Lower leg skin (tissue), 4 donors: ENCODE measurements around the gene ADGRV1. TPM values are rescaled to one million over a fixed set of nuclear protein-coding genes. Genes with fewer than 3 reads are reported as not detected.
"Not testable (repeated sequence)": the region's sequence is repeated elsewhere in the genome, so short reads cannot be mapped to it uniquely, and the experiment has no call there.

ENCODE experiments used
- DNase-seq, 2 donors: peaks; one replicate each; pipeline ENCODE4 v3.0.0-alpha.2; 2019; ENCODE audit warnings: low spot score in 2 of 2
- H3K4me3 ChIP-seq: fragments of 200-600 bp; sonication (generic); 2 replicates; pipeline ENCODE4 v1.5.1; 2017; ENCODE audit warnings: mild to moderate bottlenecking, low read depth; ENCODE audit not compliant: poor library complexity, severe bottlenecking
- CTCF ChIP-seq, 3 donors: fragments of 450-650 bp; IDR thresholded peaks; one replicate each; pipeline ENCODE4 v1.5.1; 2016; ENCODE audit warnings: antibody characterized with exemption in 3 of 3, mild to moderate bottlenecking in 3 of 3, moderate library complexity in 2 of 3
- POLR2A ChIP-seq, 2 donors: fragments of 450-650 bp; IDR thresholded peaks; one replicate each; pipeline ENCODE4 v1.6.1; 2016 to 2017; ENCODE audit warnings: antibody characterized with exemption in 2 of 2, mild to moderate bottlenecking in 1 of 2, moderate library complexity in 1 of 2
- WGBS, 2 donors: methylation state at CpG; one replicate each; pipeline ENCODE4 v1.1.5; 2018; 5-methylcytosine and 5-hydroxymethylcytosine counted together
- intact Hi-C: fragments of 100-400 bp; cut with DNase I; formaldehyde crosslinking; loops from one replicate; pipeline ENCODE4 v1.15.0; 2023; ENCODE audit warnings: low total_unique reads
- total RNA-seq, 4 donors: library from RNA; depleted of rRNA; stranded (reverse); fragments of >200 nt; gene quantifications; one replicate each; pipeline ENCODE4 v1.1.0, GENCODE V29; 2016

The ADGRV1 gene
- total RNA-seq, 4 donors from 2014 or later = 1.2 to 4.0 (median 2.7) TPM

GRCh38 chr5:90657030-90657429 lies 98.4 kb downstream of the ADGRV1 start:
- 43 to 58% methylated on average over 4 of the region's 4 CpGs for WGBS, 2 donors
- TF ChIP-seq CTCF (IDR thresholded peaks at IDR 0.05) (no peak), POLR2A (IDR thresholded peaks at IDR 0.05) (no peak)
- DNase-seq = no peak
- intact Hi-C loops = no loop called here
- no peak overlapping the region for H3K4me3 ChIP-seq

DNA sequence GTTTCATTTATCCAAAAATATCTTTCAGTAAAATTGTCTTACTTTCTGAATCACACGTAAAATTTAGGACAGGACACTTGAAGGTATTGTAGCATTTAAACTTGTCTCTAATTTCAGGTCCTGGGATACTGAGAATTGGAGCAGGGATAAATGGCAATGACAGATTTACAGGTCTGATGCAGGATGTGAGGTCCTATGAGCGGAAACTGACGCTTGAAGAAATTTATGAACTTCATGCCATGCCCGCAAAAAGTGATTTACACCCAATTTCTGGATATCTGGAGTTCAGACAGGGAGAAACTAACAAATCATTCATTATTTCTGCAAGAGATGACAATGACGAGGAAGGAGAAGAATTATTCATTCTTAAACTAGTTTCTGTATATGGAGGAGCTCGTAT lies 99.2 kb downstream of the ADGRV1 start:
- H3K4me3 ChIP-seq = no peak overlapping the region
- DNase-seq = no peak
- intact Hi-C loops = no loop called here
- TF ChIP-seq POLR2A (IDR thresholded peaks at IDR 0.05) (no peak), CTCF (IDR thresholded peaks at IDR 0.05) (no peak)
- WGBS, 2 donors = 60 to 71% methylated on average over 6 of the region's 6 CpGs

DNA sequence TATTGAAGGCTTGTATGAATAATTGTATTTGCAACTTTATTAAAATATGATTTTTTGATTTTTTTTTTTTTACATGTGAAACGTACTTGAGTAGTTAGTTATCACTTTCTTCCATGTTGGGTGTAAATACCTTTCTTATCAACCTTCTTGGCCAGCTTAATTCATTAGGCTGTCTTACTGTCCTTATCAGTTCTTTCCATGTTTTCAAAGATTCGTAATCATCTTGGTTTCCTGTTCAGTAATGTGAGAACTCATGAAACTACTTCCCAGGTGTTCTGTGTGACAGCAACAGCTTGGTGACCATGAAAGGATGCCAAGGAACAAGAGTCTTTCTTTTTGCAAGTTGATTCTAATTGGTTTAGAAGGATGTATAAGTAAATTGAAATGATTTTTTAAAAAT lies 100.0 kb downstream of the ADGRV1 start:
- no peak for TF ChIP-seq POLR2A (IDR thresholded peaks at IDR 0.05)
- TF ChIP-seq CTCF (IDR thresholded peaks at IDR 0.05) = no peak
- no peak for DNase-seq
- H3K4me3 ChIP-seq = no peak overlapping the region
- WGBS, 2 donors = 79 to 83% methylated on average over 2 of the region's 2 CpGs
- intact Hi-C loops = no loop called here

DNA sequence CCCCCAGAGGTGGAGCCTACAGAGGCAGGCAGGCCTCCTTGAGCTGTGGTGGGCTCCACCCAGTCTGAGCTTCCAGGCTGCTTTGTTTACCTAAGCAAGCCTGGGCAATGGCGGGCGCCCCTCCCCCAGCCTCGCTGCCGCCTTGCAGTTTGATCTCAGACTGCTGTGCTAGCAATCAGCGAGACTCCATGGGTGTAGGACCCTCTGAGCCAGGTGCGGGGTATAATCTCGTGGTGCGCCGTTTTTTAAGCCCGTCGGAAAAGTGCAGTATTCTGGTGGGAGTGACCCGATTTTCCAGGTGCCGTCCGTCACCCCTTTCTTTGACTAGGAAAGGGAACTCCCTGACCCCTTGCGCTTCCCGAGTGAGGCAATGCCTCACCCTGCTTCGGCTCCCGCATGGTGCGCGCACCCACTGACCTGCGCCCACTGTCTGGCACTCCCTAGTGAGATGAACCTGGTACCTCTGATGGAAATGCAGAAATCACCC lies 109.5 kb downstream of the ADGRV1 start:
- intact Hi-C loops, H3K4me3 ChIP-seq, DNase-seq: not testable (repeated sequence)
- 85% methylated on average over 17 to 18 of the region's 21 CpGs for WGBS, 2 donors

DNA sequence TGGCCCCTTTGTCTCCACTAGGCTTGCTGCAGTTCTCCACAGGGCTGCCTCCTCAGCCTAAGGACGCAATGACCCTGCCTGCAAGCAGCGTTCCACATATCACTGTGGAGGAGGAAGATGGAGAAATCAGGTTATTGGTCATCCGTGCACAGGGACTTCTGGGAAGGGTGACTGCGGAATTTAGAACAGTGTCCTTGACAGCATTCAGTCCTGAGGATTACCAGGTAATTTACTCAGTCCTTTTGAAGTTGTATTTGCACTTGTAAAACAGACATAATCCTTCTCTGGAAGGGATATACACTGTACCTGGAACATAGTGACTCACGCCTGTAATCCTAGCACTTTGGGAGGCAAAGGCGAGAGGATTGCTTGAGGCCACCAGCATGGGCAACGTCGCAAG lies 116.6 kb downstream of the ADGRV1 start:
- intact Hi-C loops = no loop called here
- no peak overlapping the region for H3K4me3 ChIP-seq
- WGBS, 2 donors = 67 to 68% methylated on average over 8 of the region's 8 CpGs
- TF ChIP-seq POLR2A (IDR thresholded peaks at IDR 0.05) = no peak
- no peak for TF ChIP-seq CTCF (IDR thresholded peaks at IDR 0.05)
- no peak for DNase-seq

DNA sequence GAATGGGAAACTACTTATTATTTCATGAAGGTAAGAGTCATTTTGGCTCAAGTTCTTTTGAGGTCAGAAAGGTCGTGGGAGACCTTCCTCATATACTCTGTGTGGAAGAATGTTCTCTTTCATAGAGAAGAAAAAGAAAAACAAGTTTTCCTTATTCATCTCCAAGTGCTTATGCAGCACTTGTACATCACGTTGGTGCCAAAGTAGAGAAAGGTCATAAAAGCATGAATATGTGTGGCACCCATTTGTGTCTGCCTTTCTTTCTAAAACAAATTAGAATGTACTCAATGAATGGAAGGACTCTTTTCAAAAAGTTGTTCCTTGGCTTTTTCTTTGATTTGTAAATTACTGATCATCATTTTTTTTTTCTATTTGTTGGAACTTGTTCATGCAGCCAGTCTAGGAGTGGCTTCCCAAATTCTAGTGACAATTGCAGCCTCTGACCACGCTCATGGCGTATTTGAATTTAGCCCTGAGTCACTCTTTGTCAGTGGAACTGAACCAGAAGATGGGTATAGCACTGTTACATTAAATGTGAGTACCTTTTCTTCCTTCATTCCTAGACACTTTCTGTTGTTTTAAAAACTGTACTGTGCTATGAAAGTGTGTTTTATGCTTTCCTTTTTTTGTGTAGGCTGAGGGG lies 122.4 kb downstream of the ADGRV1 start:
- WGBS, 2 donors = 56 to 60% methylated on average over 4 of the region's 4 CpGs
- intact Hi-C loops = no loop called here
- no peak for TF ChIP-seq POLR2A (IDR thresholded peaks at IDR 0.05)
- no peak for TF ChIP-seq CTCF (IDR thresholded peaks at IDR 0.05)

More for the DNA sequence above, 122.4 kb downstream of the ADGRV1 start:
- no peak overlapping the region for H3K4me3 ChIP-seq
- DNase-seq = no peak
